Caki2 (cell line): ENCODE measurements around the gene DENND6B. TPM values are rescaled to one million over a fixed set of nuclear protein-coding genes. Genes with fewer than 3 reads are reported as not detected.

Source experiments
- DNase-seq: peaks from one replicate; pipeline ENCODE4 v3.0.0-alpha.2; 2015; ENCODE audit warnings: low read depth
- in situ Hi-C: cut with HindIII; loops from 2 replicates; pipeline ENCODE4 v1.10.0; 2016; ENCODE audit warnings: low sequenced_read_pairs, low pct_unique_long_range_greater_than_20kb, mixed read lengths
- total RNA-seq: library from RNA; depleted of rRNA; stranded (reverse); fragments of >200 nt; shearing (Covaris generic); gene quantifications from 2 replicates; pipeline ENCODE4 v1.2.3, GENCODE V29; 2014; ENCODE audit warnings: low replicate concordance

The DENND6B gene
- total RNA-seq, 1 experiment from 2014 or later = 24.4 TPM

- in situ Hi-C loops = no loop called here
- DNase-seq = no peak
These were observed 8.0 kb downstream of the DENND6B start for GRCh38 chr22:50318698-50319411.

GRCh38 chr22:50318356-50318697, 8.5 kb downstream of the DENND6B start:
- in situ Hi-C loops = no loop called here

GRCh38 chr22:50317674-50318073, 9.1 kb downstream of the DENND6B start:
- no peak for DNase-seq
- in situ Hi-C loops = no loop called here

More at GRCh38 chr22:50318356-50318697, 8.5 kb downstream of the DENND6B start:
- no peak for DNase-seq

GRCh38 chr22:50317178-50317577, 9.6 kb downstream of the DENND6B start:
- DNase-seq = no peak
- in situ Hi-C loops = no loop called here

- in situ Hi-C loops = no loop called here
- DNase-seq = no peak
These were observed 10.4 kb downstream of the DENND6B start for GRCh38 chr22:50316114-50317065.

GRCh38 chr22:50315289-50316113, 11.3 kb downstream of the DENND6B start:
- no peak for DNase-seq
- in situ Hi-C loops = no loop called here

GRCh38 chr22:50314455-50315288, 12.1 kb downstream of the DENND6B start:
- in situ Hi-C loops = no loop called here
- DNase-seq = peak; percentile 76

GRCh38 chr22:50314081-50314454, 12.7 kb downstream of the DENND6B start:
- no peak for DNase-seq
- in situ Hi-C loops = no loop called here

GRCh38 chr22:50313600-50313999, 13.2 kb downstream of the DENND6B start:
- DNase-seq = no peak
- in situ Hi-C loops = no loop called here

GRCh38 chr22:50313021-50313420, 13.8 kb downstream of the DENND6B start:
- DNase-seq = no peak
- in situ Hi-C loops = no loop called here

- DNase-seq = no peak
- in situ Hi-C loops = no loop called here
These were observed 14.4 kb downstream of the DENND6B start for GRCh38 chr22:50312371-50312770.

GRCh38 chr22:50311606-50312351, 15.0 kb downstream of the DENND6B start:
- in situ Hi-C loops = no loop called here
- no peak for DNase-seq

- no peak for DNase-seq
- in situ Hi-C loops = no loop called here
These were observed 15.8 kb downstream of the DENND6B start for GRCh38 chr22:50310949-50311444.

GRCh38 chr22:50310031-50310722, 16.6 kb downstream of the DENND6B start:
- no peak for DNase-seq
- in situ Hi-C loops = no loop called here

- no peak for DNase-seq
- in situ Hi-C loops = no loop called here
These were observed 17.2 kb downstream of the DENND6B start for GRCh38 chr22:50309601-50309991.

- in situ Hi-C loops = no loop called here
- DNase-seq = no peak
These were observed 17.7 kb downstream of the DENND6B start for GRCh38 chr22:50308986-50309600.
